8988T (cell line): ENCODE results near the gene DGKZ.

Experiments used
- DNase-seq: peaks from one replicate; pipeline ENCODE4 v3.0.0; 2011

The DGKZ gene

DNA sequence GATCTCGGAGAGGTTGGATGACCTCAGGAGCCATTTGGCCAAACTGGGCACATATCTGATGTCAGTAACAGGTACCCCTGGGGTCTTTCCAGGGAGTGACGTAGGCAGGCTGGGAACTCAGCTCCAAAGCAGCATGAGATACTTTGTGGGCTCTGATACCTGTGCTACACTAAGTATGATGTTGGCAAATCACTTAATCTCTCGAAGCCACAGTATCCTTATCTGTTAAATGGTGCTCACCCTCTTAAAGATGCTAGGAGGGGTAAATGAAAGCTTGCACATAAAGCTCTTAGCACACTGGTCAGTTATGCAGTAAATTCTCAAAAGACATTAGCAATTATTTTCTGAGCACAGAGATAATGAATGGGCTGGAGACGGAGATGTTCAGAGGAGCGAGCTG lies 17.1 kb upstream of the DGKZ start:
- DNase-seq: no peak

DNA sequence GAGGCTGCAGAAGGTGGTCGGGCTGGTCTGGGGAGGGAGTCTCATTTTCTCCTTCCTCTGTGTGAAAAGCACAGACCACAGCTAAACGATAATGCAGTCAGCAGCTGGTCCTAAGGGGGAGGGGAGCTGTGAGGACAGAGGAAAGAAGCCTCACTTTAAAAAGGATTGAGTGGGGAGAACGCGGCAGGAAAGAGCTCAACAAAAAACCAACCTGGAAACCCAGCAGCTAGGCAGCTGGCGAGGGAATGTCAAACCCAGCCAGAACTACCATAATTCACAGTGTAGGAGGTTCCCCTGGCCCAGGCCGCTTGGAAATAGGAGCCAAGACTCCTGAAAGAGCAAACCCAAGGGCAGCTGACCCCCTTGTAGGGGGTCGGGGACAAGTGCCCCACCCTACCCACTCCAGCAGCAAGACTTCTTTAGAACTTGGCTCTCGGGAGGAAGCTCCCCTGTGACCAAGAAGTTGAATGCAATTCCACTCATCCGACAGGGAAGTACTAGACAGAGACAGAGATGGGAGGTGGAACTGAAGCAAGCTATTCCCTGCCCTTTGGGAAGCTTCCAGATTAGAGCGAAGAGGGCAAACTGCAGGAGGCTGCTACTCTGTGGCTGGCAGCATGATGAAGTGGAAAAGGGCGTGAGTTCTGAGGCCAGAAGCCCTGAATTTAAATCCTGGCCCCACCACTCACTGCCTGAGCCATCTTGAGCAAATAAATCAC lies 16.5 kb upstream of the DGKZ start:
- DNase-seq: no peak

DNA sequence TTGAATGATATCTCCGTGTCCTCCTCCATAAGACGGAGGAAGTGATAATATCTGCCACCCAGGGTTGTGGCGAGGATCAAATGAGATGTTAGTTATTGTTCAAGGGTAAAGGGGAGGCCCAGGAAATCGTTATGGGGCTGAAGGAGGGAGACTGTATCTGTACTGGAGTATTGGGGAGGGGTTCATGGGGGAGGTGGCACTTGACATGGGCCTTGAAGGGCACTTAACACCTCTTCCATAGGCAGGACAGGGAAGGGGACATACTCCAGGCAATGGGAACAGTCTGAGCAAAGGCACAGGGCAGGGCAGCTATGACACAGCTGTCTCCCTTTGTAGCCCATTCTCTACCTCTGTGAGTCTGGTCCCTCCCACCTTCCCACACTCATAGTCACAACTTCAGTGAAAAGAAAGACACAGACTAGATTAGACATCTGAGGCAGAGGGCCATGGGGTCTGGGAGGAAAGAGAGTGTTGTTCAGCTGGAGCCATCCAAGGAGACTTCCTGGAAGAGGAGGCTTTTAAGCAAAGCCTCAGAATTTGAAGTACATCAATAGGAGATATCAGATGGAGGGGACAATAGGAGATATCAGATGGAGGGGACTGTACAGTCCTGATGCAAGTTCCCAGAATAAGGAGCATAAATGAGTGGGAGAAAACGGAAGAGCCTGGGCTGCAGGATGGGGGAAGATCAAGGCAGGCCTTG lies 15.8 kb upstream of the DGKZ start:
- DNase-seq: no peak

DNA sequence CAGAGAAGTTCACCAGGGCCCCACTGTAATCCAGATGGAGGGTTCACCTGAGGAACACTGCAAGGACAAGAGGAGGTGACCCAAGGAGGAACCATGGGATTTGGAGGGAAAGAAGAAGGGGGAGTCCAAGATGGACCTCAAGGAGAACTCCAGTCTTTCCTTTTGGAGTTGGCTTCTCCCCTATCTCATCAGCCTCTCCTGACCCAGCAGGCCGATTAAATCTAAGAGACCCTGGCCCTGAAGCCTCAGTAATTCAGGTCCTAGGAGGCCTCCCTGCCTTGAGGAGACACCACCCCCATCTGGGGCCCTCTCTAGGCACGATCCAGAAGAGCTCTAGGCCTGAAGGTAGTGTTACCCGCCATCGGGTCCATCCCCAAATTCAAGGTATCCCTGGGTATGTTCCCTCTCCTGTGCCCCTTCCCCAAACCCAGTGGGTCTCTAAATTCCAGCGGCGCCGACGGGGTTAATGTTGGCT lies 15.1 kb upstream of the DGKZ start:
- no peak for DNase-seq

DNA sequence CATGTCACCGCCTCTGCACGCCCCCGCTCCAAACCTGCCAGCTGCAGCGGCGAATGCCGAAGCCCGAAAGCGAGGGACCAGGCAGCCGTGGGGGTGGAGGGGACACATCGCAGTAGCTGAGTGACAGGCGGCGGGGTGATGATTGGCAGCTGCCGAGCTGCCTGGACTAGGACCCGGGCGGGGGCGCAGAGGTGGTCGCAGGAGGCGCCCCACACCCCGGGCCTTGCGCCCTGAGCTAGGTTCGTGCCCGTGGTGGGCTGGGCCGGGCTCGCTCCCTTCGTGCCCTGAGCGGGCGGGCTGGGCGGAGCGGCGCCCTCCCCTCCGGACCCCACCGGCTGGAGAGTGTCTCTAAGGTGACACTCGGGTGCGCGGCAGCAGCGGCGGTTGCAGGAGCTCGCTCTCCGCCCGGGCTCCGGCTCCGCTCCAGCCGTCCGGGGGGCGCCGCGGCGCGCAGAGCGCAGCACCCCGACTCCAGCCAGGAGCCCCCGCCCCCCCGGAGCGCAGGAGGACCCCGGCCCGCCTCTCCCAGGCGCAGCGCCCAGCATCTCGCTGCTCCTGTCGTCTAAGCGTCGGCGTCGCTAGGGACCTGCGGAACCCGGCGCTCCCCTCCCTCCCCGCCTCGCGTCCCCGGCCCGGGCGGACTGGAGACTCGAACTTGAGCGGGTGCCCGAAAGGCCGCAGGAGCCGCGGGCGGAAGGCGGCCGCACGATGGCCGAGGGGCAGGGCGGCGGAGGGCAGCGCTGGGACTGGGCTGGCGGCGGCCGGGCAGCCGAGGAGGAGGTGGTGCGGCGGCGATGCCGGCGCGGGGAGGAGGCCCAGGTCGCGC lies 14.5 kb upstream of the DGKZ start:
- no peak for DNase-seq

DNA sequence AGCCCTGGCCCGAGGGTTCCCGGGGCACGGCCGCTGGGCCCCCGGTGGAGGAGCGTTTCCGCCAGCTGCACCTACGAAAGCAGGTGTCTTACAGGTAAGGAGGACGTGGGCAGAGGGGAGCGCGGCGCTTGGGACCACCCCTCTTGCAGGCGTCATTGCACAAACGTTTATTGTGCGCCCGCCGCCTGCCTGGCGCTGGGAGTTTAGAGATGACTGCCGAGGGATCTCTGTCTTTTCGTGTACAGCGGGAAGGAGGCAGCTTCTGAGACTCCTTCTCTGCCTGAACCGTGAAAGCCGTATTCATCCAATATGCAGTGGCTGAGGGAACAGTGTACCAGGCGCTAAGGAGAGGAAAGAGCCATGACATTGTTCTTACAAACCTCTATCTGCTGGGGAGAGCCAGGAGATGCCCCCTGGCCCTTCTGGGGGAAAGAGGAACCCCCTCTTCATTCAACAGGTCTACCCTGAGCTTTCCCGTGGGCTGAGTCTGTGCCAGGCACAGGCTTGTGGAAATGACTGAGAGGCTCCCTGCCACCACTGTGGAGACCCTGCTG lies 13.8 kb upstream of the DGKZ start:
- no peak for DNase-seq

DNA sequence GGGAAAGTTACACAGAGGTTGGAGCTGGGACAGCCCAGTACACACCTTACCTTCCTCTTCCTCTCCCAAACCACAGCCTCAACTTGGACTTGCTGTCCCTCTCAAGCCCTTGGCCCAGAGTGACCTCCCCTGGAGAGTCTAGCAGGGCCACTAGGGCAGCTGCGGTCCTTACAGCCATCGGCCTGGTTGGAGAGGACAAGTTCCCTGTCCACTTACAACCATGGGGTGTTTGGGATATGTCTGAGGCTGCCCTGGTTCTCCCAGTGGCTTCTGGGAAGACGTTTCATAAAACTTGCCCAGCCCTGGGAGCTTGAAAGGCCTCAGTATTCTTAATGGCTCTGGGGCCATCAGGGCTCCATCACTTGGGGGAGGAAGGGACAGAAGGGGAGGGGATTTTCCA lies 13.1 kb upstream of the DGKZ start:
- DNase-seq: no peak

DNA sequence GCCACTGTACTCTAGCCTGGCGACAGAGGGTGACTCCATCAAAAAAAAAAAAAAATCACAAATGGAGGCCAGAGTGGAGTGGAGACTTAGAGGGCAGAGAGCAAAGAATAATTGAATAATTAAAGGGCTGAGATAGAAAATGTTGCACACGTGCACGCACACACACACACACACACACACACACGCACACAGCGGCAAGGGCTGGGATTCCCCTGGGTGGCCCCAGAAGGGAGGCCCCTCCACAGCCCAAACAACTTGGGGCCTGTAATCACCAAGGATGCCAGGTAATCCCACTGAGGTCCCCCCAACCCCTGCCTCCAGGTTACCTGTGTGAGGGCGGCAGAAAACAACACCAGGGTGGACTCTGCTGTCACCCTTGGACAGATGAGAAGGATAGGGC lies 12.0 kb upstream of the DGKZ start:
- no peak for DNase-seq

DNA sequence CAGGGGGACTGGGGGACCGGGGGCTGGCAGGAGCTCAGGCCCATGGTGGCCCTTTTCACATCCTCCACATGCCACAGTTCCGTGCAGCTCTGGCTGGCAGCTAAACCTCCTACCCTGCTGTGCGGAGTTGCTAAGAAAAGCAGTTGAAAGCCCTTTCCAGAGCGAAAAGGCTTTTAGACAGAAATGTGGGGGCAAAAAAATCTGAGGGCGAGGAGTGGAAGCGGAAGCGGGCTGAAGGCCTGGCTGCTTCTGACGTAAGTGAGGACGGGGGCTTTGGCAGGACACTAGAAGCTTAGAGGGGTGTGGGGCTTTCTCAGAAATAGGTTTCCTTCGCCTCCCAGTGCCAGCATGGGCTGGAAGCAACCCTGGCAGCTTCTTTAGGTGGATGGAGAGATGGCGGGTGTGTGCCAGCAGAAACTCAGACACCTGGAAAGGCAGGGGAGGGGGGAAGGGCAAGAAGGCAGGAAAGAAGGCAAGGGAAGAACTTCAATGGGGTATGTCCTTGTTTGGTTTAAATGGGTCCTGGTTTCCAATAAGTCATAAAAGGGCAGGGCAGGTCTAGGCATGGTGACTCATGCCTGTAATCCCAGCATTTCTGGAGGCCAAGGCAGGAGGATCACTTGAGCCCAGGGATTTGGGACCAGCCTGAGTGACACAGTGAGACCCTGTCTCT lies 11.2 kb upstream of the DGKZ start:
- DNase-seq: no peak

DNA sequence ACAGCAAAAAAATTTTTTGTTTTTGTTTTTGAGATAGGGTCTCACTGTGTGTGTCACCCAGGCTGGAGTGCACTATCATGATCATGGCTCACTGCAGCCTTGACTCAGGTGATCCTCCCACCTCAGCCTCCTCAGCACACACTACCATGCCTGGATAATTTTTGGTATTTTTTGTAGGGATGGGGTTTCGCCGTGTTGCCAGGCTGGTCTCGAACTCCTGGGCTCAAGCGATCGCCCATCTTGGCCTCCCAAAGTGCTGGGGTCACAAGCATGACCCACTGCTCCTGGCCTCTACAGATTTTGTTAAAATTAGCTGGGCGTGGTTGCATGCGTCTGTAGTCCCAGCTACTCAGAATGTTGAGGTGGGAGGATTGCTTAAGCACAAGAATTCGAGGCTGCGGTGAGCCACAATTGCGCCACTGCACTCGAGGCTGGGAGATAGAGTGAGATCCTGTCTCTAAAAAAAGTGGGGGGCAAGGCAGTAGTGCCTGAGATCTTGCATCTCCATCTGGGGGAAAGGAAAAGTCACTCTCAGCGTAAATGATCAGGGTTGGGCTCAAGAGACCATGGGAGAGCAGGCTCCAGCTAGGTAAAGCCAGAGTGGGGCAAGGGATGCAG lies 10.6 kb upstream of the DGKZ start:
- no peak for DNase-seq

DNA sequence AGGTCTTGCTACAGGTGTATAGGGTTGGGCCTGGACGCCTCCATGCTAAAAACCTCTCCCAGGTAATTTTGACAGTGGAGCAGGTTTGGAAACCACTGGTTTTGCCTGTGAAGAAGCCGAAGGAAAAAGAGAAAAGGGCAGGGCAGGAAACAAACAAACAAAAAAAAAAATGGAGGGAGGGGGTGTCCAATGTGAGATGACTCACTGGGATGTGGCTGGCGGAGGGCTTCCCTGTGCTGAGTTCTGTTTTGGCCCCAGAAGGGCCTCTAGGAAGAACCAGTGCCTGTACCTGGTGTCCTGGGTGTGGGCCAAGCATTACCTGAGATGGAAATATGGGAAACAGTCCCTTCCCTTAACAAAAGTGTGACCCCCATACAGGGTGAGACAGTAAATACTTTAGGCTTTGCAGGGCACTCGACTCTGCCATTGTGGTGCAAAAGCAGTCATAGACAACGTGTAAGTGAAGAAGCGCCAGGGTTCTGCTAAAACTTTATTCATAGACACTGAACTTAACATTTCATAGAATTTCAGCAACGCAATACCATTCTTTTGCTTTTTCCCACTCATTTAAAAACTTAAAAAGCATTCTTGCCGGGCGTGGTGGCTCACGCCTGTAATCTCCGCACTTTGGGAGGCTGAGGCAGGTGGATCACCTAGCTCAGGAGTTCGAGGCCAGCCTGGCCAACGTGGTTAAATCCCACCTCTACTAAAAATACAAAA lies 9.5 kb upstream of the DGKZ start:
- DNase-seq: no peak

DNA sequence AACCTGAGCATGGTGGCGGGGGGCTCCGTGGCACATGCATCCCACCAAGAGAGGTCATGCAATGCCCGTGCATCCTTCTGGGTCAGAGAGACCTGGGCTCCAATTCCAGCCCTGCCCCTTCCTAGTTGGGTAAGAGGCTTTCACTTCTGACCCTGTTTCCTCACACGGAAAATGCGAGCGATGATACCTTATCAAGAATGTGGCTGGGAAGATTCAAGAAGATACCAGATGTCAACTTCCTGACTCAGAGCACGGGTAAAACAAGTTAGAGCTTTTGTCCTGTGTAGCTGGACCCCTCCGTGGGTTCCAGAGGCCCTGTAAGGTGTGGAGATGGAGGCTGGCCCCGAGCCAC lies 8.7 kb upstream of the DGKZ start:
- no peak for DNase-seq

DNA sequence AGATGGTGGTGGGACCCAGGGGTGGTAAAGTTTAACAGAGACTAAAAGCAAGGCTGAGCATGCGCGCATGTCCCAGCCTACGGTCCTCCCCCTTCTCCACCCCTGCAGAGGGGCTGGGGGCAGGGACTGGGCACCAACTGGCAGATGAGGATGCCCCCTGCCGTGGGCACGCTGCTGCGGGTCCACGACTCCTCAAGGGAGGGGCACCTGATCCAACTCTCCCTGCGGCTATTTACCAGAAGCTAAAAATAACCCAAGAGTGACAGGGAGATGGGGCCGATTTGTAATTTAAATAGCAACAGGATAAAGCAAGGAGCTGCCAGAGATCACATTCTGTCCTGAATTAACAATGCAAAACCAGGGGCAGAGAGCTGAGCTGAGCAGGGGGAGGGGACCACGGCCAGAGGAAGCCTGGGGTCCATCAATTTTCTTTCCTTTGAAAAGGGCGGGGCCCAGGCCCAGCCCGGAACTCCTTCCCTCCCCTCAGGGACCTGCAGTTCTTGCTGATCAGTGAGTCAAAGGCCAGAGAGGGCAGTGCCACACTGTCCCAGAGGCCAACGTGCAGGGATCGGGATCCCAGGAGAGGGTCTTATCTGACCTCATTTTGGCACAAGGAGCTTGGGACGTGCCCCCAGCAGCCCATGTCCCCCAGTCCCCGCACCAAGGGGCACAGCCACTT lies 8.1 kb upstream of the DGKZ start:
- no peak for DNase-seq

DNA sequence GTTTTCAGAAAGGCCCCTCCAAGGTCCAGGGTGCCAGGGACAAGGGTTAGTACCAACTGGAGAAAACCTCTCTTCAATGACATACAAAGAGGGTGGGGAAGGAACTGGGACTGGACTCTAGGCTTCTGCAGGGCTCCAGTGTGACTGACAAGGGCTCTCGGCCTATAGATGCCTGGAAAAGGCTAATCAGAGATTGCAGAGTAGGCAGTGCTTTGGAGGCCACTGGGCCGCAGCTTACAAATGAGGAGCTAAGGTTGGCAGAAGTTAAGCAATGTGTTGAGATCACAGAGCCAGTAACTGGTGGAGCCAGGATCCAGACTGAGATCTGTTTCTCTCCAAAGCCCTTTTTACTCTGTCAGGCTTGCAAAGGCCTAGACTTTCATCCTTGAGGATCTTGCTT lies 7.4 kb upstream of the DGKZ start:
- DNase-seq: no peak

DNA sequence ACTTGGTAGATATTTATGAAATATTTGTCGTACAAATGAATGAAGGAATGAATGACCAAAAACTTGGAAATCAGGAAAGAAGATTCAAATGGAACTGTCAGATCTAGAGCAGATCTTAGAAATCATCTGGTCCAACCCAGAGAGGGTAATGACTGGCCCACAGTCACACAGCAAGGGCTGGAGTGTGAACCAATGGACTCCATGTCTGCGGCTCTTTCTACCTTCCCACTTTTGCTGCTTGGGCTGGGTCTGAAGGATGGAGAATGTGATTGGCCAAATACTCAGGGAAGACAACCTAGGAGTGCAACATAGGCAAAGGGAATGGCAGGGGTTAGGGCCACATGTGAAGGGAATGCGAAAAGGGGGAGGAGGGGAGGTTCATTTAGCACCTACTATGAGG lies 5.8 kb upstream of the DGKZ start:
- DNase-seq: no peak

DNA sequence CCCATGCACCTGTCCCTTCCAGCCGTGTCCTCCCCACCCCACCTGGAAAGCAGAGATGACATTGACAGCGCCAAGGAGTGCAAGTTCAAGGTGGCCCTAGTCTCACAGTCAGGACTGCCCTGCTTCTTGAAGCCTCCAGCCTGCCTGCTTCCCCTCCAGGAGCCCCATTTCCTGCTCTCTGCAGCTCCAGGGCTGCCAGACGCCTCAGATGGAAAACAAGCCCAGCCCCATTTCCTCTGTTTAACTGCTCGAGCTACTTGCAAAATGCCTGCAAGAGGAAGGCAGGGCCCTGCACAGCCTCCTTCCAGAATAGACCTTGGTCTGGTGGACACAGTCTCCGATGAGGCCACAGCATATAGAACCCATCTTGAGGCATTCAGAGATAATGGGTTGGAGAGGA lies 5.0 kb upstream of the DGKZ start:
- DNase-seq: no peak

DNA sequence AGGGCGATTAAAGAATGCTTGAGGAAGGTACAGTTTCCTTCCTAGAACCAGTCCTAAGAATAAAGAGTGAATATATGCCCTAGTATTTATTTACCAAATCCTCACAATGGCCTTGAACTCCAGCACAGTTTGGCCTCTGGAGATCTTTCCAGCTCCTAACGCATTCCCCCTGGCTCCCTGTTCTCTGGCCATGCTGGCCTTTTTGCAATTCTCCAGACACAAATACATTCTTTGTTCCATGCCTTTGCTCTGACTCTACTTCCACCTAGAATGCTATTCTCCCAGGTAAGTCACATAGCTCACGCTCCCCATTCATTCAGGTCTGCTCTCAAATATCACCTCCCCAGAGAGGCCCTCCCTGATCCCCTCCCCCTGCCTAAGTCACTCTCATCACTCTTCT lies 3.7 kb upstream of the DGKZ start:
- DNase-seq: no peak

DNA sequence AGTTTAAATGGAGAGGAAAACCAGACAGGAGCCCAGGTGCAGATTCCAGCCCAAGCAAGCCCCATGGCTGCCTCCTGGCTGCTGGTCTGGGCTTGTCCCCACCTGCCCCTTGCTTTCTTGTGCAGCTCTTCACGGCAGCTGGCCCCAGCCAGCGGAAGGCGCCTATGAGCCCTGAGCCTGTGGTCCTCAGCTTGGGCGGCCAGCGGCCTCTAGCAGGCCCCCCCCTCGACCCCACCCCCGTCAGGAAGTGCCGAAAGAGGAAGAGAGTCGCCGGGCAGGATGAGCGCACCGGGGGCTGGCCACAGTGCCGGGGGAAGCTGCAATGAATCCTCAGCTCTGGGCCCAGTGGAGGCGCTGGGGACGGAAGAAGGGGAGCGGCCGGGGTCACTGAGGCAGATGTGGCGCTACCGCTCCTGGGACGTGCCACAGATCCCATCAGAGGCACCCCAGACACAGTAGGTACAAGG lies 2.1 kb upstream of the DGKZ start:
- no peak for DNase-seq

DNA sequence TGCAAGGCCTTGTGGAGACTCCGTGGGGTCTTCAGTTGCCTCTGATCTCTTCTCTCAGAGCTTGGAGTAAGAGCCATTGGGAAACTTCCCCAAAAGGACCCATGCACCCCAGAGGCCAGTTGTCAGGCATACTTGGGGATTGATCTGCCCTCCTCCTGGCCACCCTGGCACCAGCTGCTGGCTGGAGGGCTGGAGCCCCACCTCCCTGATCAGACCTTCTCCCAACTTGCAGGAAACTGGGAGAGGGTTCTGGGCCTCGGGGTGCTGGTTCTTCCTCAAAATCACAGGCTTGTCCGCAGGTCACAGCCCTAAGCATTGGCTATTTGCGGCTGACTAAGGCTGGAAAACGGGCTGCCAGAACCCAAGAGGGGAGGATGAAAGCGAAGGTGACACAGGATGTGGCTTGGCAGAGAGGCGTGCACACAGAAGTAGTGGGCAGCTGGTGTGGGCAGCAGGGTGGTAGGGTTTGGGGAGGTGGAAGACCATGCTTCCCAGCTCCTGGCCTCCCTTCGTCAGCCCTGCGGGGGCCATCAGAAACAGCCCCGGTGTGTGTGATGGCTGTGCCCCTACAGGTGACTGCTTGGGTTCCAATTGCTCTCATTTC lies 1.3 kb upstream of the DGKZ start:
- DNase-seq: no peak

DNA sequence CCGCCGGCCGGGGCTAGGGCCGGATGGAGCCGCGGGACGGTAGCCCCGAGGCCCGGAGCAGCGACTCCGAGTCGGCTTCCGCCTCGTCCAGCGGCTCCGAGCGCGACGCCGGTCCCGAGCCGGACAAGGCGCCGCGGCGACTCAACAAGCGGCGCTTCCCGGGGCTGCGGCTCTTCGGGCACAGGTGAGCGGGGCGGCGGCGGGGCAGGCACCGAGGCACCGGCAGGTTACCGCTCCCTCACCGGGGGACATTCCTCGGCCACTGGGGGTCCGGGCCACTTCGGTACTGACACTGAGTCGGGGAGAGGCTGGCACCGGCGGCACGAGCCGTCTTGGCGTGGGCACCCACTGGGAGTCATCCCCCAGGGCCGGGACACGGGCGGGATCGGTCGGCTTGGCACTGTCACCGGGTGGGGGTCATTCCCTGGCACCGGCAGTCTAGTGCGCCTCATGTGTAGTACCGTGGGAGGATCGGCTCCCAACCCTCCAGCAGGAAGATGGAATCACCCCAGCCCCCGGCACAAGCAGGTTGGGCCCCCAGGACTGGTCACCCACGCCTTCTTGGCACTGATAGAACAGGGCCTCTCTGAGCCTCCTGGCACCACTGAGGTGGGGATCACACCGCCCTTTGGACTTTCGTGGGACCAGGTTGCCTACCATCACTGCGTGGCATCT lies 511 bp downstream of the DGKZ start:
- DNase-seq: no peak
